GM18519 (cell line): ENCODE measurements around the gene APCS.
A peak's percentile ranks its signal among the peaks of the same experiment; 100 is the strongest.

ENCODE experiments used
- ATAC-seq: cut with Tn5 transposase; IDR thresholded peaks from one replicate; pipeline ENCODE4 v1.9.1; 2021; ENCODE audit warnings: mild to moderate bottlenecking, moderate library complexity; ENCODE audit not compliant: unreplicated experiment, low FRiP score

Gene APCS

GRCh38 chr1:159587461-159587951 is at the start of gene APCS:
TSS of gene APCS (plus strand) at chr1:159587826. CDS start at chr1:159587922, 96 bp downstream.
- ATAC-seq, result no peak

- ATAC-seq, result no peak
Observed at GRCh38 chr1:159548126-159548525, 39.5 kb upstream of the APCS start.

GRCh38 chr1:159554261-159554660 is 33.4 kb upstream of the APCS start:
- no peak for ATAC-seq

GRCh38 chr1:159554696-159555095 is 32.9 kb upstream of the APCS start:
- no peak for ATAC-seq

- no peak for ATAC-seq
Observed at GRCh38 chr1:159556931-159557369, 30.7 kb upstream of the APCS start.

GRCh38 chr1:159560599-159560998 is 27.0 kb upstream of the APCS start:
- no peak for ATAC-seq

GRCh38 chr1:159561497-159561896 is 26.1 kb upstream of the APCS start:
- ATAC-seq, result no peak

- no peak for ATAC-seq
Observed at GRCh38 chr1:159562680-159563079, 24.9 kb upstream of the APCS start.

GRCh38 chr1:159577446-159577845 is 10.2 kb upstream of the APCS start:
- no peak for ATAC-seq

GRCh38 chr1:159580340-159580739 is 7.3 kb upstream of the APCS start:
- ATAC-seq, result peak; percentile 46

GRCh38 chr1:159581422-159581821 is 6.2 kb upstream of the APCS start:
- ATAC-seq, result no peak

GRCh38 chr1:159584536-159584935 is 3.1 kb upstream of the APCS start:
- ATAC-seq, result no peak

GRCh38 chr1:159591981-159592380 is 4.4 kb downstream of the APCS start:
- ATAC-seq, result no peak

- no peak for ATAC-seq
Observed at GRCh38 chr1:159594625-159595405, 7.2 kb downstream of the APCS start.

- ATAC-seq, result no peak
Observed at GRCh38 chr1:159598196-159598595, 10.6 kb downstream of the APCS start.

- no peak for ATAC-seq
Observed at GRCh38 chr1:159600894-159601293, 13.3 kb downstream of the APCS start.

- no peak for ATAC-seq
Observed at GRCh38 chr1:159602501-159602999, 14.9 kb downstream of the APCS start.

- ATAC-seq, result no peak
Observed at GRCh38 chr1:159612211-159612885, 24.7 kb downstream of the APCS start.

- ATAC-seq, result no peak
Observed at GRCh38 chr1:159632922-159633321, 45.3 kb downstream of the APCS start.
